ENCODE measurements around the gene FAM111A. TPM values are rescaled to one million over a fixed set of nuclear protein-coding genes. Genes with fewer than 3 reads are reported as not detected.

Gene FAM111A
- total RNA-seq, 1 experiment from 2014 or later: 54.8 TPM

DNA sequence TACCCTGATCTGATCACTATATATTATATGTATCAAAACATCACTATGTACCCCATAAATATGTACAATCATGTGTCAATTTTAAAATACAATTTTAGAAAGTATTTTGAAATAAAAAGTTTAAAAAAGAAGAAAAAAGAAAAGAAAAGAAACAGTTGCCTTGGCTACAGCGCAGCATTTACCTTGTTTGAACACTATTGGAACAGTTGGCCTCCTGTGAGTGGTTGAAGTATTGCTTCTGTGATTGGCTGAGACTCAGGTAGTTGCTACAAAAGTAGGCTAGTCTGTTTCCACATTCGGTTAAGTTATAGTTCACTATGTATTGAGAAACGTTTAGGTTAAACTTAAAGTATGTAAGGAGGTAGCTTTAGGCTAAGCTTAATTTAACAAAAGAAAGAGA, 21.4 kb downstream of the FAM111A start:
- H3K4me3 ChIP-seq (ENCODE audit: low read depth, low read length, poor library complexity, severe bottlenecking): no peak overlapping the region
- POLR2A ChIA-PET (ENCODE audit: low non-redundant PET): no interaction called here
- H3K4me1 ChIP-seq (ENCODE audit: insufficient read depth, low read length, poor library complexity, severe bottlenecking): no peaks in the 10 kb centered on the region
- DNase-seq (ENCODE audit: low spot score): no peak
- H3K27ac ChIP-seq (ENCODE audit: low read depth, low read length, poor library complexity, severe bottlenecking): no peak overlapping the region
- CTCF ChIA-PET: interaction anchor here (0.9 kb wide), 1 partner anchor 23 kb away, joined by 3 read pairs; no protein-coding TSS in a partner anchor
- peaks cover 4% of the 10 kb centered on the region for H3K27me3 ChIP-seq (replicated peaks; ENCODE audit: insufficient read depth, low read depth, low read length, poor library complexity)
- intact Hi-C loops (cut with micrococcal nuclease; ENCODE audit: unreplicated experiment): no loop called here
- TF ChIP-seq, protein P1, sequence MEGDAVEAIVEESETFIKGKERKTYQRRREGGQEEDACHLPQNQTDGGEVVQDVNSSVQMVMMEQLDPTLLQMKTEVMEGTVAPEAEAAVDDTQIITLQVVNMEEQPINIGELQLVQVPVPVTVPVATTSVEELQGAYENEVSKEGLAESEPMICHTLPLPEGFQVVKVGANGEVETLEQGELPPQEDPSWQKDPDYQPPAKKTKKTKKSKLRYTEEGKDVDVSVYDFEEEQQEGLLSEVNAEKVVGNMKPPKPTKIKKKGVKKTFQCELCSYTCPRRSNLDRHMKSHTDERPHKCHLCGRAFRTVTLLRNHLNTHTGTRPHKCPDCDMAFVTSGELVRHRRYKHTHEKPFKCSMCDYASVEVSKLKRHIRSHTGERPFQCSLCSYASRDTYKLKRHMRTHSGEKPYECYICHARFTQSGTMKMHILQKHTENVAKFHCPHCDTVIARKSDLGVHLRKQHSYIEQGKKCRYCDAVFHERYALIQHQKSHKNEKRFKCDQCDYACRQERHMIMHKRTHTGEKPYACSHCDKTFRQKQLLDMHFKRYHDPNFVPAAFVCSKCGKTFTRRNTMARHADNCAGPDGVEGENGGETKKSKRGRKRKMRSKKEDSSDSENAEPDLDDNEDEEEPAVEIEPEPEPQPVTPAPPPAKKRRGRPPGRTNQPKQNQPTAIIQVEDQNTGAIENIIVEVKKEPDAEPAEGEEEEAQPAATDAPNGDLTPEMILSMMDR (conservative IDR thresholded peaks at IDR 0.05; ENCODE audit: low read depth, low read length): no peak
- no peak for TF ChIP-seq EZH2 (IDR thresholded peaks at IDR 0.05; ENCODE audit: borderline replicate concordance, low read depth, low read length, poor library complexity, severe bottlenecking)
- no peaks in the 10 kb centered on the region for H3K9me3 ChIP-seq (ENCODE audit: low read depth, low read length, poor library complexity, severe bottlenecking)
- BruUV-seq (replicated peaks): no TSS peak
- H3K36me3 ChIP-seq (ENCODE audit: insufficient read depth, low read length, poor library complexity, severe bottlenecking): no peaks in the 10 kb centered on the region

DNA sequence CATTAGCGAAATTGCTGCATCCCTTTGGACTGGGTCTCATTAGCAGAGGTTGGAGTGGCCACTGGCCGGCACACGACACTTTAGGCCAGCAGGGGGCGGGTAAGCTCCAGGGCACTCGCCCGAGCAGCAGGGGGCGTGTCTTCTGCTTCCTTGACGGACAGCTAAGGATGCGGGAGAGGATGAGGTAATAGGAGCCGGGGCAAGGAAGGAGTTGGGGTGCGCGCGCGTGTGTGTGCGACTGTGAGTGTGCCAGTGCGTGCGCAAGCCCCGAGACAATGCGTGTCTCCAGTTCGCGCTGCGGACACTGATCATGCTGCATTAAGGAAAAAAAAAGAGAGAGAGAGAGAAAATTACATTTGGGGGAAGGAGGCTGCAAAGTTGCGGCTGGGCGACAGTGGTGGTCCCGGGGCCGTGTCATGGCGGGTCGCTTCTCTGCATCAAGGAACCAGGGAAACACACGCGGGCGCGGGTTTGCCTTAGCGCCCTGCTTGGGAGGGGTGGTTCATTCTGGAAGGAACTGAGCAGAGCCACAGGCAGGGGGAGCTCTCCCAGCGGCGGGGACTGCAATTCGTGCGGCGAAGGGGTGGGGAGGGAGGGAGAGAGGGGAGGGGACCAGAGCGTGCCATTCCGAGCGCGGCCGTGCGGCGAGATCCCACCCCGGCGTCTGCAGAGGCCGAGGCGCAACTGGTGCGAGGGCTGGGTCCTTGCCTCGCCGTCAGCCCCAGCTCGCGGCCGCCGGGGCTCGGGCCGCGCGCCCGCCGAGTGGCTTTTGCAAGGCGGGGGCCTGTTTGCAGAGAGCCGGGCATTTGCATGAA, 29.1 kb downstream of the FAM111A start, which contains the start of gene DTX4:
Gene DTX4, plus strand, starts transcription at position 625 of the 815 bp plus-strand sequence. CDS start 464 bp downstream, outside the sequence.
- Histone ChIP-seq H3K27ac (ENCODE audit: low read depth, low read length, poor library complexity, severe bottlenecking) (peak within 1 kb of the TSS; percentile 47), H3K4me3 (ENCODE audit: low read depth, low read length, poor library complexity, severe bottlenecking) (peak within 1 kb of the TSS; percentile 50), H3K9me3 (ENCODE audit: low read depth, low read length, poor library complexity, severe bottlenecking) (no peaks in the 10 kb centered on the region), H3K36me3 (ENCODE audit: insufficient read depth, low read length, poor library complexity, severe bottlenecking) (no peaks in the 10 kb centered on the region), H3K27me3 (replicated peaks; ENCODE audit: insufficient read depth, low read depth, low read length, poor library complexity) (peaks cover 7% of the 10 kb centered on the region), H3K4me1 (ENCODE audit: insufficient read depth, low read length, poor library complexity, severe bottlenecking) (peaks cover 22% of the 10 kb centered on the region)
- ChIA-PET POLR2A (ENCODE audit: low non-redundant PET) (interaction anchor here (0.7 kb wide), 1 partner anchor 308 kb away, joined by 3 read pairs; no protein-coding TSS in a partner anchor), CTCF (interaction anchor here (0.6 to 2.9 kb wide), 19 partner anchors 13 to 508 kb away, joined by 3 to 35 read pairs (median 5); partner anchors contain the start of gene OR5A2)
- BruUV-seq (replicated peaks): no TSS peak
- TF ChIP-seq, protein P1 (conservative IDR thresholded peaks at IDR 0.05; ENCODE audit: low read depth, low read length): peak; percentile 90
- TF ChIP-seq EZH2 (IDR thresholded peaks at IDR 0.05; ENCODE audit: borderline replicate concordance, low read depth, low read length, poor library complexity, severe bottlenecking): no peak
- peak; percentile 95 for DNase-seq (ENCODE audit: low spot score)
- intact Hi-C loops (cut with micrococcal nuclease; ENCODE audit: unreplicated experiment): loop anchor here (1.0 to 2.0 kb wide), 5 partner anchors 15 to 509 kb away; no protein-coding TSS in a partner anchor

DNA sequence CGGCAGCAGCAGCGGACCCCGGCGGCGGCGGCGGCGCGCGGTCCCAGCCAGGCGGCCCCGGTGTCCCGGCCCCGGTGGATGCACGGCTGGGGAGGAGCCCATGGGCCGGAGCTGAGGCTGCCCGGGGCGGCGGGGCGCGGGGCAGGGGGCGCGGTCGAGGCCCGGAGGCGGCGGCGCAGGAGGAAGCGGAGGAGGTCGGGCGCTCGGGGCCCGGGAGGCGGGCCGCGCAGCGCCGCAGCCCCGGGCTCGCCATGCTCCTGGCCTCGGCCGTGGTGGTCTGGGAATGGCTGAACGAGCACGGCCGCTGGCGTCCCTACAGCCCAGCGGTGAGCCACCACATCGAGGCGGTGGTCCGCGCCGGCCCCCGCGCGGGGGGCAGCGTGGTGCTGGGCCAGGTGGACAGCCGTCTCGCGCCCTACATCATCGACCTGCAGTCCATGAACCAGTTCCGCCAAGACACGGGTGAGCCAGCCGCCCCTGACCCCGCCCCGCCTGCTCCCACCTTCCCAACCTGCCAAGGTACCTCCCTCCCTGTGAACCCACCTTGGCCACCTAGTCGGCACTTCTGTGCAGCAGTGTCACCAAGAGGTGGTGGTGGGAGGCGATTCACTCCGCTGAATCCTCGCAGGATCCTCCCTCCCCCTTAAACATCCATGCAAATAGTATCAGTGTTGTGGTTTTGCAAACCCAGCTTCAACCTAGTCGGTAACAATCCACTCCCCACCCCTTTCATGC, 29.9 kb downstream of the FAM111A start:
- Histone ChIP-seq H3K4me1 (ENCODE audit: insufficient read depth, low read length, poor library complexity, severe bottlenecking) (peaks cover 22% of the 10 kb centered on the region), H3K36me3 (ENCODE audit: insufficient read depth, low read length, poor library complexity, severe bottlenecking) (no peaks in the 10 kb centered on the region), H3K27me3 (replicated peaks; ENCODE audit: insufficient read depth, low read depth, low read length, poor library complexity) (peaks cover 7% of the 10 kb centered on the region), H3K27ac (ENCODE audit: low read depth, low read length, poor library complexity, severe bottlenecking) (no peak overlapping the region), H3K4me3 (ENCODE audit: low read depth, low read length, poor library complexity, severe bottlenecking) (peak overlapping the region; percentile 50), H3K9me3 (ENCODE audit: low read depth, low read length, poor library complexity, severe bottlenecking) (no peaks in the 10 kb centered on the region)
- no peak for DNase-seq (ENCODE audit: low spot score)
- POLR2A ChIA-PET (ENCODE audit: low non-redundant PET): interaction anchor here (0.7 kb wide), 1 partner anchor 308 kb away, joined by 3 read pairs; no protein-coding TSS in a partner anchor
- BruUV-seq (replicated peaks): no TSS peak
- CTCF ChIA-PET: interaction anchor here (0.8 to 2.9 kb wide), 9 partner anchors 14 to 508 kb away, joined by 3 to 35 read pairs (median 8); partner anchors contain the start of gene OR5A2
- intact Hi-C loops (cut with micrococcal nuclease; ENCODE audit: unreplicated experiment): loop anchor here (2.0 kb wide), 1 partner anchor 14 kb away; no protein-coding TSS in a partner anchor
- TF ChIP-seq EZH2 (IDR thresholded peaks at IDR 0.05; ENCODE audit: borderline replicate concordance, low read depth, low read length, poor library complexity, severe bottlenecking): no peak
- TF ChIP-seq, protein P1 (conservative IDR thresholded peaks at IDR 0.05; ENCODE audit: low read depth, low read length): no peak

Measured in A673 (cell line).